ENCODE results near the gene TRIM34.

The TRIM34 gene

GRCh38 chr11:5691964-5692361 lies 67.2 kb downstream of the TRIM34 start:
- no peak for TF ChIP-seq CTCF (conservative IDR thresholded peaks at IDR 0.05; ENCODE audit: low read depth, low read length)
- H3K4me3 ChIP-seq (ENCODE audit: low read length): no peak overlapping the region
- no peak for DNase-seq (ENCODE audit: low read depth)
